Measurements from ENCODE around the gene CHRNG. TPM values are rescaled to one million over a fixed set of nuclear protein-coding genes. Genes with fewer than 3 reads are reported as not detected.

CHRNG gene
- total RNA-seq, 4 donors from 2014 or later: not detected

- WGBS, 2 donors (ENCODE audit: low coverage in 1 of 2): 64% methylated on average over 9 of the region's 9 CpGs; no CpG with 5 or more reads in 1 of the 2 donors
- intact Hi-C loops (cut with DNase I; ENCODE audit: low total_unique reads): no loop called here
Observed at GRCh38 chr2:232541961-232542714, 2.6 kb downstream of the CHRNG start.

GRCh38 chr2:232542715-232543467 is 3.4 kb downstream of the CHRNG start:
- TF ChIP-seq EP300 (IDR thresholded peaks at IDR 0.05; ENCODE audit: low read depth) (no peak), CTCF (IDR thresholded peaks at IDR 0.05) (no peak), POLR2AphosphoS5 (IDR thresholded peaks at IDR 0.05) (no peak), POLR2A (IDR thresholded peaks at IDR 0.05) (no peak)
- intact Hi-C loops (cut with DNase I; ENCODE audit: low total_unique reads) (no loop called here), in situ Hi-C loops (cut with MboI; ENCODE audit: low pct_ligation_motif_present in 1 of 4, low pct_unique_long_range_greater_than_20kb in 1 of 4, low sequenced_read_pairs in 3 of 4) (no loop called here)
- no peaks in the 10 kb centered on the region for H3K4me1 ChIP-seq
- no peak for DNase-seq
- H3K4me3 ChIP-seq: no peak overlapping the region
- 88 to 90% methylated on average over 6 to 20 of the region's 20 CpGs for WGBS, 2 donors (ENCODE audit: low coverage in 1 of 2)
- H3K27me3 ChIP-seq: peaks cover 26% of the 10 kb centered on the region
- no peaks in the 10 kb centered on the region for H3K9me3 ChIP-seq
- H3K27ac ChIP-seq: no peak overlapping the region
- H3K36me3 ChIP-seq: no peaks in the 10 kb centered on the region

More at GRCh38 chr2:232541961-232542714, 2.6 kb downstream of the CHRNG start:
- TF ChIP-seq EP300 (IDR thresholded peaks at IDR 0.05; ENCODE audit: low read depth) (no peak), POLR2A (IDR thresholded peaks at IDR 0.05) (no peak), CTCF (IDR thresholded peaks at IDR 0.05) (no peak), POLR2AphosphoS5 (IDR thresholded peaks at IDR 0.05) (no peak)
- H3K36me3 ChIP-seq: no peaks in the 10 kb centered on the region
- H3K9me3 ChIP-seq: no peaks in the 10 kb centered on the region
- in situ Hi-C loops (cut with MboI; ENCODE audit: low pct_ligation_motif_present in 1 of 4, low pct_unique_long_range_greater_than_20kb in 1 of 4, low sequenced_read_pairs in 3 of 4): no loop called here
- no peak overlapping the region for H3K4me3 ChIP-seq
- DNase-seq: no peak
- H3K27ac ChIP-seq: no peak overlapping the region
- H3K4me1 ChIP-seq: no peaks in the 10 kb centered on the region
- peaks cover 33% of the 10 kb centered on the region for H3K27me3 ChIP-seq

GRCh38 chr2:232543491-232543890 is 4.0 kb downstream of the CHRNG start:
- in situ Hi-C loops (cut with MboI; ENCODE audit: low pct_ligation_motif_present in 1 of 4, low pct_unique_long_range_greater_than_20kb in 1 of 4, low sequenced_read_pairs in 3 of 4): no loop called here
- TF ChIP-seq CTCF (IDR thresholded peaks at IDR 0.05): no peak
- no peak for TF ChIP-seq POLR2AphosphoS5 (IDR thresholded peaks at IDR 0.05)
- TF ChIP-seq POLR2A (IDR thresholded peaks at IDR 0.05): no peak
- no peak for TF ChIP-seq EP300 (IDR thresholded peaks at IDR 0.05; ENCODE audit: low read depth)
- no peak for DNase-seq
- no peaks in the 10 kb centered on the region for H3K9me3 ChIP-seq
- no peak overlapping the region for H3K27ac ChIP-seq
- H3K36me3 ChIP-seq: no peaks in the 10 kb centered on the region
- peaks cover 21% of the 10 kb centered on the region for H3K27me3 ChIP-seq
- no peak overlapping the region for H3K4me3 ChIP-seq
- H3K4me1 ChIP-seq: no peaks in the 10 kb centered on the region
- intact Hi-C loops (cut with DNase I; ENCODE audit: low total_unique reads): no loop called here
- WGBS, 2 donors (ENCODE audit: low coverage in 1 of 2): 94% methylated on average over 14 of the region's 14 CpGs; no CpG with 5 or more reads in 1 of the 2 donors

GRCh38 chr2:232543928-232544631 is 4.6 kb downstream of the CHRNG start:
- Histone ChIP-seq H3K4me3 (no peak overlapping the region), H3K27me3 (peaks cover 18% of the 10 kb centered on the region), H3K4me1 (peaks cover 0 to under 1% (median 0%) of the 10 kb centered on the region in 4 donors), H3K27ac (no peak overlapping the region), H3K36me3 (no peaks in the 10 kb centered on the region), H3K9me3 (no peaks in the 10 kb centered on the region)
- no peak for DNase-seq
- TF ChIP-seq CTCF (IDR thresholded peaks at IDR 0.05): no peak
- no peak for TF ChIP-seq POLR2AphosphoS5 (IDR thresholded peaks at IDR 0.05)
- TF ChIP-seq EP300 (IDR thresholded peaks at IDR 0.05; ENCODE audit: low read depth): no peak
- TF ChIP-seq POLR2A (IDR thresholded peaks at IDR 0.05): no peak
- 93% methylated on average over 19 of the region's 19 CpGs; no CpG with 5 or more reads in 1 of the 2 donors for WGBS, 2 donors (ENCODE audit: low coverage in 1 of 2)
- in situ Hi-C loops (cut with MboI; ENCODE audit: low pct_ligation_motif_present in 1 of 4, low pct_unique_long_range_greater_than_20kb in 1 of 4, low sequenced_read_pairs in 3 of 4) (no loop called here), intact Hi-C loops (cut with DNase I; ENCODE audit: low total_unique reads) (no loop called here)
